ENCODE results near the gene MCF2L2.

- TF ChIP-seq CTBP1 (IDR thresholded peaks at IDR 0.05; ENCODE audit: borderline replicate concordance), result no peak
- no peak for TF ChIP-seq FOXK2 (IDR thresholded peaks at IDR 0.05)
- no peak for TF ChIP-seq BHLHE40 (IDR thresholded peaks at IDR 0.05; ENCODE audit: borderline replicate concordance)
- no peak for TF ChIP-seq ZNF384 (IDR thresholded peaks at IDR 0.05)
- TF ChIP-seq NFRKB (IDR thresholded peaks at IDR 0.05), result no peak
- no peak for TF ChIP-seq ELF4 (IDR thresholded peaks at IDR 0.05)
- TF ChIP-seq FOXM1 (IDR thresholded peaks at IDR 0.05; ENCODE audit: borderline replicate concordance), result no peak
- no peak for TF ChIP-seq SP1 (IDR thresholded peaks at IDR 0.05)
- TF ChIP-seq FOXA1 (IDR thresholded peaks at IDR 0.05), result no peak
- TF ChIP-seq ARNT (IDR thresholded peaks at IDR 0.05), result no peak
- TF ChIP-seq HDGF (IDR thresholded peaks at IDR 0.05; ENCODE audit: borderline replicate concordance), result no peak
- TF ChIP-seq PKNOX1 (IDR thresholded peaks at IDR 0.05), result no peak
- no peak for TF ChIP-seq L3MBTL2 (conservative IDR thresholded peaks at IDR 0.05)
Observed at GRCh38 chr3:183148056-183148455, 280.4 kb downstream of the MCF2L2 start.

Measured in HEK293T (cell line).